ENCODE results near the gene RAB11B. TPM values are rescaled to one million over a fixed set of nuclear protein-coding genes. Genes with fewer than 3 reads are reported as not detected.

Gene RAB11B
- total and polyA plus RNA-seq, 2 of the 13 experiments (the other 11 are each of a cell fraction or from before 2014, with no cell fraction given), result 6.0 to 28.4 TPM

DNA sequence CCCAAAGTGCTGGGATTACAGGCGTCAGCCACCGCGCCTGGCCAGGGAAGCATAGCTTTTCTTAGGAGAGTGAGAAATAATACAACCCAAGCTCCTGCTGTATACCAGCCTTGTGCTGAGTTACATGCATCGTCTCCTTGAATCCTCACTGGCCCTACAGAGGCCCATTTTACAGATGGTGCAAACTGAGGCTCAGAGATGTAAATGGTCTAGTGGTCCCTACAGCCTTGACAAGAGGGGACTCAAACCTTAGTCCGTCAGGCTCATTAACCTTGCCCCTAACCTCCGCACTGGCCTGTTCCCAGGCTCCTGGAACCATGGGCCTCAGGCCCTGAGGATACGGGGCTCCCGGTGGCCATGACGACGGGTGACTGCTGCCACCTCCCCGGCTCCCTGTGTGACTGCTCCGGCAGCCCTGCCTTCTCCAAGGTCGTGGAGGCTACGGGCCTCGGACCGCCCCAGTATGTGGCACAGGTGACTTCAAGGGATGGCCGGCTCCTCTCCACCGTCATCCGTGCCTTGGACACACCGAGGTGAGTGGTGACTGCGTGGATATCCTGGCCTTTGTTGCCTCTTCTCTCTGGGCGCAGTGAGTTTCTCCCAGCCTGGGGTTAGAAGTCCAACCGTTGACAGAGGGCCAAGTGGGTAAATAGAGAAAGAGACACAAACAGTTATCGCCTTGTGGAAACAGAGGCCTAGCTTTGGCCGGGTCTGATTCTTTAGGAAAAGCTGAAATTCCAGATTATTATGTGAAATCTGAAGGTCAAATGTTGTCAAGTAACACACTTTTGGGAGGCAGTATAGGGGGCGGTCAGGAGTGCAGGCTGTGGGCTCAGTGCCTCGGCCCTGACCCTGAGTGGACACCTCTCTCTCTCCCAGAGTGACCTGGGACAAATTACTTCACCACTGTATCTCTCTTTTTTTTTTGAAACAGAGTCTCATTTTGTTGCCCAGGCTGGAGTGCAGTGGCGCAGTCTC, 31.6 kb downstream of the RAB11B start (continued):
- TF ChIP-seq, protein P1, sequence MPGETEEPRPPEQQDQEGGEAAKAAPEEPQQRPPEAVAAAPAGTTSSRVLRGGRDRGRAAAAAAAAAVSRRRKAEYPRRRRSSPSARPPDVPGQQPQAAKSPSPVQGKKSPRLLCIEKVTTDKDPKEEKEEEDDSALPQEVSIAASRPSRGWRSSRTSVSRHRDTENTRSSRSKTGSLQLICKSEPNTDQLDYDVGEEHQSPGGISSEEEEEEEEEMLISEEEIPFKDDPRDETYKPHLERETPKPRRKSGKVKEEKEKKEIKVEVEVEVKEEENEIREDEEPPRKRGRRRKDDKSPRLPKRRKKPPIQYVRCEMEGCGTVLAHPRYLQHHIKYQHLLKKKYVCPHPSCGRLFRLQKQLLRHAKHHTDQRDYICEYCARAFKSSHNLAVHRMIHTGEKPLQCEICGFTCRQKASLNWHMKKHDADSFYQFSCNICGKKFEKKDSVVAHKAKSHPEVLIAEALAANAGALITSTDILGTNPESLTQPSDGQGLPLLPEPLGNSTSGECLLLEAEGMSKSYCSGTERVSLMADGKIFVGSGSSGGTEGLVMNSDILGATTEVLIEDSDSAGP (CRISPR knock-in tag; IDR thresholded peaks at IDR 0.05; ENCODE audit: borderline replicate concordance), result peak; percentile 50
- TF ChIP-seq ZNF335 (CRISPR knock-in tag; IDR thresholded peaks at IDR 0.05) (no peak), ZNF143 (CRISPR knock-in tag; IDR thresholded peaks at IDR 0.05) (peak; percentile 30; the same call in 1 of the 2 replicates), ZMAT3 (CRISPR knock-in tag; conservative IDR thresholded peaks at IDR 0.05) (no peak), DNMT3B (CRISPR knock-in tag; conservative IDR thresholded peaks at IDR 0.05) (no peak), YEATS2 (CRISPR knock-in tag; IDR thresholded peaks at IDR 0.05; ENCODE audit: borderline replicate concordance) (no peak), HES4 (CRISPR knock-in tag; IDR thresholded peaks at IDR 0.05; ENCODE audit: borderline replicate concordance) (0 out of 2 replicates have a peak, but pooled peaks have one; percentile 29), ESRRA (CRISPR knock-in tag; IDR thresholded peaks at IDR 0.05; ENCODE audit: low read depth) (peak; percentile 54; the same call in 1 of the 2 replicates), KLF12 (CRISPR knock-in tag; IDR thresholded peaks at IDR 0.05; ENCODE audit: borderline replicate concordance) (peak; percentile 54; the same call in 1 of the 2 replicates), PPARG (CRISPR knock-in tag; conservative IDR thresholded peaks at IDR 0.05) (0 out of 2 replicates have a peak, but pooled peaks have one; percentile 18)
- TF ChIP-seq, protein P2, sequence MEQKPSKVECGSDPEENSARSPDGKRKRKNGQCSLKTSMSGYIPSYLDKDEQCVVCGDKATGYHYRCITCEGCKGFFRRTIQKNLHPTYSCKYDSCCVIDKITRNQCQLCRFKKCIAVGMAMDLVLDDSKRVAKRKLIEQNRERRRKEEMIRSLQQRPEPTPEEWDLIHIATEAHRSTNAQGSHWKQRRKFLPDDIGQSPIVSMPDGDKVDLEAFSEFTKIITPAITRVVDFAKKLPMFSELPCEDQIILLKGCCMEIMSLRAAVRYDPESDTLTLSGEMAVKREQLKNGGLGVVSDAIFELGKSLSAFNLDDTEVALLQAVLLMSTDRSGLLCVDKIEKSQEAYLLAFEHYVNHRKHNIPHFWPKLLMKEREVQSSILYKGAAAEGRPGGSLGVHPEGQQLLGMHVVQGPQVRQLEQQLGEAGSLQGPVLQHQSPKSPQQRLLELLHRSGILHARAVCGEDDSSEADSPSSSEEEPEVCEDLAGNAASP (CRISPR knock-in tag; IDR thresholded peaks at IDR 0.05; ENCODE audit: borderline replicate concordance), result peak; percentile 60; the same call in 1 of the 2 replicates
- TF ChIP-seq, protein P3, sequence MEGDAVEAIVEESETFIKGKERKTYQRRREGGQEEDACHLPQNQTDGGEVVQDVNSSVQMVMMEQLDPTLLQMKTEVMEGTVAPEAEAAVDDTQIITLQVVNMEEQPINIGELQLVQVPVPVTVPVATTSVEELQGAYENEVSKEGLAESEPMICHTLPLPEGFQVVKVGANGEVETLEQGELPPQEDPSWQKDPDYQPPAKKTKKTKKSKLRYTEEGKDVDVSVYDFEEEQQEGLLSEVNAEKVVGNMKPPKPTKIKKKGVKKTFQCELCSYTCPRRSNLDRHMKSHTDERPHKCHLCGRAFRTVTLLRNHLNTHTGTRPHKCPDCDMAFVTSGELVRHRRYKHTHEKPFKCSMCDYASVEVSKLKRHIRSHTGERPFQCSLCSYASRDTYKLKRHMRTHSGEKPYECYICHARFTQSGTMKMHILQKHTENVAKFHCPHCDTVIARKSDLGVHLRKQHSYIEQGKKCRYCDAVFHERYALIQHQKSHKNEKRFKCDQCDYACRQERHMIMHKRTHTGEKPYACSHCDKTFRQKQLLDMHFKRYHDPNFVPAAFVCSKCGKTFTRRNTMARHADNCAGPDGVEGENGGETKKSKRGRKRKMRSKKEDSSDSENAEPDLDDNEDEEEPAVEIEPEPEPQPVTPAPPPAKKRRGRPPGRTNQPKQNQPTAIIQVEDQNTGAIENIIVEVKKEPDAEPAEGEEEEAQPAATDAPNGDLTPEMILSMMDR (CRISPR knock-in tag; IDR thresholded peaks at IDR 0.05), result 0 out of 2 replicates have a peak, but pooled peaks have one; percentile 22
- TF ChIP-seq, protein P4, sequence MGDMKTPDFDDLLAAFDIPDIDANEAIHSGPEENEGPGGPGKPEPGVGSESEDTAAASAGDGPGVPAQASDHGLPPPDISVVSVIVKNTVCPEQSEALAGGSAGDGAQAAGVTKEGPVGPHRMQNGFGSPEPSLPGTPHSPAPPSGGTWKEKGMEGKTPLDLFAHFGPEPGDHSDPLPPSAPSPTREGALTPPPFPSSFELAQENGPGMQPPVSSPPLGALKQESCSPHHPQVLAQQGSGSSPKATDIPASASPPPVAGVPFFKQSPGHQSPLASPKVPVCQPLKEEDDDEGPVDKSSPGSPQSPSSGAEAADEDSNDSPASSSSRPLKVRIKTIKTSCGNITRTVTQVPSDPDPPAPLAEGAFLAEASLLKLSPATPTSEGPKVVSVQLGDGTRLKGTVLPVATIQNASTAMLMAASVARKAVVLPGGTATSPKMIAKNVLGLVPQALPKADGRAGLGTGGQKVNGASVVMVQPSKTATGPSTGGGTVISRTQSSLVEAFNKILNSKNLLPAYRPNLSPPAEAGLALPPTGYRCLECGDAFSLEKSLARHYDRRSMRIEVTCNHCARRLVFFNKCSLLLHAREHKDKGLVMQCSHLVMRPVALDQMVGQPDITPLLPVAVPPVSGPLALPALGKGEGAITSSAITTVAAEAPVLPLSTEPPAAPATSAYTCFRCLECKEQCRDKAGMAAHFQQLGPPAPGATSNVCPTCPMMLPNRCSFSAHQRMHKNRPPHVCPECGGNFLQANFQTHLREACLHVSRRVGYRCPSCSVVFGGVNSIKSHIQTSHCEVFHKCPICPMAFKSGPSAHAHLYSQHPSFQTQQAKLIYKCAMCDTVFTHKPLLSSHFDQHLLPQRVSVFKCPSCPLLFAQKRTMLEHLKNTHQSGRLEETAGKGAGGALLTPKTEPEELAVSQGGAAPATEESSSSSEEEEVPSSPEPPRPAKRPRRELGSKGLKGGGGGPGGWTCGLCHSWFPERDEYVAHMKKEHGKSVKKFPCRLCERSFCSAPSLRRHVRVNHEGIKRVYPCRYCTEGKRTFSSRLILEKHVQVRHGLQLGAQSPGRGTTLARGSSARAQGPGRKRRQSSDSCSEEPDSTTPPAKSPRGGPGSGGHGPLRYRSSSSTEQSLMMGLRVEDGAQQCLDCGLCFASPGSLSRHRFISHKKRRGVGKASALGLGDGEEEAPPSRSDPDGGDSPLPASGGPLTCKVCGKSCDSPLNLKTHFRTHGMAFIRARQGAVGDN (CRISPR knock-in tag; IDR thresholded peaks at IDR 0.05), result peak; percentile 89
